Calu3 (cell line): ENCODE measurements around the gene CEP68. TPM values are rescaled to one million over a fixed set of nuclear protein-coding genes. Genes with fewer than 3 reads are reported as not detected.

Experiments used
- BruUV-seq: library from RNA; stranded (reverse); fragments of 400-500 nt; replicated peaks from 2 replicates; lab custom pipeline; 2021; lab: Mats Ljungman, UMichigan
- CTCF ChIA-PET: fragments of 300-600 bp; sonication (Branson Sonifier 250); formaldehyde crosslinking; loops from one replicate; lab custom pipeline; 2022; ENCODE audit warnings: antibody characterized with exemption; lab: Charles Lee
- DNase-seq: peaks from one replicate; pipeline ENCODE4 v3.0.0; 2022
- H3K27ac Mint-ChIP-seq: one replicate; pipeline ENCODE4 v1.8.0; 2022; ENCODE audit warnings: mixed read lengths; ENCODE audit not compliant: unreplicated experiment
- H3K27me3 Mint-ChIP-seq: one replicate; pipeline ENCODE4 v1.8.0; 2022; ENCODE audit warnings: mixed read lengths; ENCODE audit not compliant: unreplicated experiment
- H3K36me3 Mint-ChIP-seq: one replicate; pipeline ENCODE4 v1.8.0; 2022; ENCODE audit warnings: mild to moderate bottlenecking, moderate library complexity, mixed read lengths; ENCODE audit not compliant: insufficient read depth, unreplicated experiment
- H3K4me1 Mint-ChIP-seq: one replicate; pipeline ENCODE4 v1.8.0; 2022; ENCODE audit warnings: mild to moderate bottlenecking, low read depth, mixed read lengths; ENCODE audit not compliant: unreplicated experiment
- H3K4me3 Mint-ChIP-seq: one replicate; pipeline ENCODE4 v1.8.0; 2022; ENCODE audit warnings: mild to moderate bottlenecking, low read depth, moderate library complexity, mixed read lengths; ENCODE audit not compliant: unreplicated experiment
- H3K9me3 Mint-ChIP-seq: one replicate; pipeline ENCODE4 v1.8.0; 2022; ENCODE audit warnings: low read depth, mixed read lengths; ENCODE audit not compliant: unreplicated experiment
- intact Hi-C: fragments of 100-400 bp; cut with micrococcal nuclease; formaldehyde crosslinking; loops from one replicate; pipeline ENCODE4 v1.10.0; 2022; ENCODE audit not compliant: unreplicated experiment
- total RNA-seq: library from RNA; stranded (reverse); gene quantifications from 2 replicates; pipeline ENCODE4 v1.2.3, GENCODE V29; 2022
- TF ChIP-seq, protein P1 (sequence below): fragments of 200-600 bp; IDR thresholded peaks from one replicate; pipeline ENCODE4 v1.8.0; 2022; ENCODE audit warnings: antibody characterized with exemption; ENCODE audit not compliant: unreplicated experiment

The CEP68 gene
- total RNA-seq, 1 experiment from 2014 or later, result 9.6 TPM

DNA sequence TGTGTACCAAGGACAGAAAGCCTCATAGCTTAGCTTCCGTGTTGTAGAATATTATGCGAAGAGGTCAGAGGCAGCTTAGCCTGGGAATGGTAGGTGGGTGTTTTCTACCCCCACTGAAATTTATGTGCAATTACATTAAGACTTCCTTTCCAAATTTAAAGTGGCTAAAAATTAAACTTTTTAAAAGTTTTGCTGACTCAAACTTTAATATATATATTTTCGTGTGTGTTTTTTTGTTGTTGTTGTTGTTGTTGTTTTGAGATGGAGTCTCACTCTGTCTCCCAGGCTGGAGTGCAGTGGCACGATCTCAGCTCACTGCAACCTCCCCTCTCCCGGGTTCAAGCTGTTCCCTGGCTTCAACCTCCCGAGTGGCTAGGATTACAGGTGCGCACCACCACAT lies 77.9 kb downstream of the CEP68 start:
- Mint-ChIP-seq H3K27ac (no peak overlapping the region), H3K36me3 (peaks cover 19% of the 10 kb centered on the region), H3K4me1 (no peaks in the 10 kb centered on the region), H3K27me3 (no peaks in the 10 kb centered on the region), H3K4me3 (no peak overlapping the region), H3K9me3 (no peaks in the 10 kb centered on the region)
- no peak for DNase-seq
- intact Hi-C loops, result no loop called here
- BruUV-seq, result no TSS peak
- TF ChIP-seq, protein P1, sequence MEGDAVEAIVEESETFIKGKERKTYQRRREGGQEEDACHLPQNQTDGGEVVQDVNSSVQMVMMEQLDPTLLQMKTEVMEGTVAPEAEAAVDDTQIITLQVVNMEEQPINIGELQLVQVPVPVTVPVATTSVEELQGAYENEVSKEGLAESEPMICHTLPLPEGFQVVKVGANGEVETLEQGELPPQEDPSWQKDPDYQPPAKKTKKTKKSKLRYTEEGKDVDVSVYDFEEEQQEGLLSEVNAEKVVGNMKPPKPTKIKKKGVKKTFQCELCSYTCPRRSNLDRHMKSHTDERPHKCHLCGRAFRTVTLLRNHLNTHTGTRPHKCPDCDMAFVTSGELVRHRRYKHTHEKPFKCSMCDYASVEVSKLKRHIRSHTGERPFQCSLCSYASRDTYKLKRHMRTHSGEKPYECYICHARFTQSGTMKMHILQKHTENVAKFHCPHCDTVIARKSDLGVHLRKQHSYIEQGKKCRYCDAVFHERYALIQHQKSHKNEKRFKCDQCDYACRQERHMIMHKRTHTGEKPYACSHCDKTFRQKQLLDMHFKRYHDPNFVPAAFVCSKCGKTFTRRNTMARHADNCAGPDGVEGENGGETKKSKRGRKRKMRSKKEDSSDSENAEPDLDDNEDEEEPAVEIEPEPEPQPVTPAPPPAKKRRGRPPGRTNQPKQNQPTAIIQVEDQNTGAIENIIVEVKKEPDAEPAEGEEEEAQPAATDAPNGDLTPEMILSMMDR, result no peak
- CTCF ChIA-PET, result interaction anchor here (1.4 kb wide), 1 partner anchor 8 kb away, joined by 4 read pairs; no protein-coding TSS in a partner anchor

DNA sequence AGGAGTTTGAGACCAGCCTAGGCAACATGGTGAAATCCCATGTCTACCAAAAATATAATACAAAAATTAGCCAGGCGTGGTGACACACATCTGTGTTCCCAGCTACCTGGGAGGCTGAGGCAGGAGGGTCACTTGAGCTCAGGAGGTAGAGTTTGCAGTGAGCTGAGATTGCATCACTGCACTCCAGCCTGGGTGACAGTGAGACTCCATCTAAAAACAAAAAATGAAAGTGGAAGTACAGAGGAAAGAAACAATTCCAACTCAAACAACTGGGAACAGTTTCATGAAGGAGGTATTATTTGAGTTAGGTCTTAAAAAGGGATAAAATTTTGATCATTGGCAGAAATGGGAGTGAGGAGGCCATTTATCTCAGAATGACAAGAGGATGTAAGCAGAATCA lies 80.0 kb downstream of the CEP68 start:
- Mint-ChIP-seq H3K9me3 (no peaks in the 10 kb centered on the region), H3K4me1 (no peaks in the 10 kb centered on the region), H3K27ac (no peak overlapping the region), H3K36me3 (no peaks in the 10 kb centered on the region), H3K4me3 (no peak overlapping the region), H3K27me3 (no peaks in the 10 kb centered on the region)
- TF ChIP-seq, protein P1, result no peak
- no TSS peak for BruUV-seq
- no peak for DNase-seq
- intact Hi-C loops, result no loop called here
- CTCF ChIA-PET, result interaction anchor here (0.6 kb wide), 1 partner anchor 34 kb away, joined by 4 read pairs; no protein-coding TSS in a partner anchor

Other genes with a start within 250 kb of the CEP68 start
- 15.4 and 22.9 TPM in 2 replicates for gene SLC1A4, start 67.0 kb upstream of the CEP68 start, total RNA-seq
- gene RAB1A, start 73.7 kb downstream of the CEP68 start, total RNA-seq, result 141 and 148 TPM in 2 replicates
- 239 and 240 TPM in 2 replicates for gene ACTR2, start 171.4 kb downstream of the CEP68 start, total RNA-seq